H9 (cell line): ENCODE results near the gene KLRC4. TPM values are rescaled to one million over a fixed set of nuclear protein-coding genes. Genes with fewer than 3 reads are reported as not detected.

Source experiments
- DNase-seq: peaks from one replicate; pipeline ENCODE4 v3.0.0-alpha.2; 2017
- H2AFZ ChIP-seq: one replicate; pipeline ENCODE4 v1.6.1; 2013; ENCODE audit warnings: mild to moderate bottlenecking, low read length, control low read depth, moderate library complexity
- H2AK5ac ChIP-seq: 2 replicates; pipeline ENCODE4 v1.6.1; 2013; ENCODE audit warnings: low read length, control low read depth, mixed read lengths; ENCODE audit not compliant: insufficient read length
- H2BK120ac ChIP-seq: one replicate; pipeline ENCODE4 v1.6.1; 2013; ENCODE audit warnings: low read depth, mild to moderate bottlenecking, low read length, control low read depth, inconsistent platforms; ENCODE audit not compliant: poor library complexity, severe bottlenecking
- H2BK12ac ChIP-seq: 2 replicates; pipeline ENCODE4 v1.6.1; 2013; ENCODE audit warnings: low read length, control low read depth, mixed read lengths, low read depth; ENCODE audit not compliant: insufficient read length
- H2BK15ac ChIP-seq: 2 replicates; pipeline ENCODE4 v1.6.1; 2013; ENCODE audit warnings: low read depth, low read length, control low read depth
- H2BK20ac ChIP-seq: one replicate; pipeline ENCODE4 v1.6.1; 2013; ENCODE audit warnings: low read depth, mild to moderate bottlenecking, low read length, control low read depth, inconsistent platforms; ENCODE audit not compliant: poor library complexity, severe bottlenecking
- H2BK5ac ChIP-seq: 2 replicates; pipeline ENCODE4 v1.6.1; 2013; ENCODE audit warnings: low read length, control low read depth, mixed read lengths; ENCODE audit not compliant: insufficient read length
- H3K14ac ChIP-seq: 2 replicates; pipeline ENCODE4 v1.6.1; 2013; ENCODE audit warnings: low read length, control low read depth; ENCODE audit not compliant: insufficient read depth
- H3K18ac ChIP-seq: 2 replicates; pipeline ENCODE4 v1.6.1; 2013; ENCODE audit warnings: low read depth, mild to moderate bottlenecking, mixed read lengths, low read length, control low read depth; ENCODE audit not compliant: insufficient read length
- H3K23ac ChIP-seq: 2 replicates; pipeline ENCODE4 v1.6.1; 2013; ENCODE audit warnings: low read length, control low read depth, mixed read lengths, low read depth; ENCODE audit not compliant: insufficient read length
- H3K23me2 ChIP-seq: 2 replicates; pipeline ENCODE4 v1.6.1; 2013; ENCODE audit warnings: low read depth, mild to moderate bottlenecking, mixed read lengths, low read length, control low read depth; ENCODE audit not compliant: insufficient read length, poor library complexity, severe bottlenecking
- H3K27ac ChIP-seq: 2 replicates; pipeline ENCODE4 v1.5.1; 2013; ENCODE audit warnings: low read length, control low read depth, mixed read lengths, low read depth; ENCODE audit not compliant: insufficient read length
- H3K27me3 ChIP-seq: 2 replicates; pipeline ENCODE4 v1.6.1; 2013; ENCODE audit warnings: low read length, control low read depth, inconsistent platforms; ENCODE audit not compliant: insufficient read depth
- H3K4ac ChIP-seq: 2 replicates; pipeline ENCODE4 v1.6.1; 2013; ENCODE audit warnings: low read depth, mild to moderate bottlenecking, control low read depth, inconsistent platforms, low read length, moderate library complexity
- H3K4me1 ChIP-seq: 2 replicates; pipeline ENCODE4 v1.6.1; 2013; ENCODE audit warnings: low read length, control low read depth, inconsistent platforms; ENCODE audit not compliant: insufficient read depth
- H3K4me2 ChIP-seq: 2 replicates; pipeline ENCODE4 v1.6.1; 2013; ENCODE audit warnings: low read length, control low read depth, mixed read lengths; ENCODE audit not compliant: insufficient read length, insufficient read depth
- H3K56ac ChIP-seq: 2 replicates; pipeline ENCODE4 v1.6.1; 2013; ENCODE audit warnings: low read depth, mild to moderate bottlenecking, mixed read lengths, low read length, control low read depth; ENCODE audit not compliant: insufficient read length
- H3K79me1 ChIP-seq: 2 replicates; pipeline ENCODE4 v1.6.1; 2013; ENCODE audit warnings: low read depth, mild to moderate bottlenecking, moderate library complexity, low read length, control low read depth, inconsistent platforms; ENCODE audit not compliant: insufficient read depth, poor library complexity, severe bottlenecking
- H3K79me2 ChIP-seq: 2 replicates; pipeline ENCODE4 v1.6.1; 2013; ENCODE audit warnings: low read length, control low read depth, inconsistent platforms; ENCODE audit not compliant: insufficient read depth
- H3K9ac ChIP-seq: 2 replicates; pipeline ENCODE4 v1.6.1; 2013; ENCODE audit warnings: low read length, control low read depth, mixed read lengths; ENCODE audit not compliant: insufficient read length; ENCODE audit errors: extremely low read depth
- H3K9me3 ChIP-seq: one replicate; pipeline ENCODE4 v1.6.1; 2013; ENCODE audit warnings: low read depth, low read length, inconsistent platforms; ENCODE audit not compliant: control insufficient read depth
- H3T11ph ChIP-seq: one replicate; pipeline ENCODE4 v1.6.1; 2013; ENCODE audit warnings: mild to moderate bottlenecking, low read length, control low read depth, inconsistent platforms
- H4K20me1 ChIP-seq: one replicate; pipeline ENCODE4 v1.6.1; 2013; ENCODE audit not compliant: control insufficient read depth, insufficient read length, insufficient read depth
- H4K5ac ChIP-seq: 2 replicates; pipeline ENCODE4 v1.6.1; 2013; ENCODE audit warnings: low read depth, mild to moderate bottlenecking, mixed read lengths, low read length, control low read depth; ENCODE audit not compliant: insufficient read length
- H4K8ac ChIP-seq: replicated peaks from 2 replicates; pipeline ENCODE4 v1.6.1; 2013; ENCODE audit warnings: low read length, control low read depth, mixed read lengths, low read depth; ENCODE audit not compliant: insufficient read length
- H4K91ac ChIP-seq: 2 replicates; pipeline ENCODE4 v1.6.1; 2013; ENCODE audit warnings: low read depth, mild to moderate bottlenecking, moderate library complexity, mixed read lengths, low read length, control low read depth; ENCODE audit not compliant: insufficient read length
- H3K27ac Mint-ChIP-seq, 3 experiments: 2 replicates in 2 of 3; 3 replicates in 1 of 3; pipeline ENCODE4 v1.8.0; 2020 to 2021; ENCODE audit warnings: mixed read lengths in 3 of 3, mild to moderate bottlenecking in 1 of 3, moderate library complexity in 1 of 3
- H3K27me3 Mint-ChIP-seq: 2 replicates; pipeline ENCODE4 v1.8.0; 2021; ENCODE audit warnings: low read depth, mild to moderate bottlenecking, moderate library complexity, mixed read lengths
- H3K36me3 Mint-ChIP-seq, 3 experiments: 2 replicates in 2 of 3; 3 replicates in 1 of 3; pipeline ENCODE4 v1.8.0; 2020 to 2021; ENCODE audit warnings: low read depth in 3 of 3, mixed read lengths in 3 of 3; ENCODE audit not compliant: insufficient read depth in 1 of 3
- H3K4me1 Mint-ChIP-seq, 2 experiments: 2 replicates each; pipeline ENCODE4 v1.8.0; 2020; ENCODE audit warnings: mixed read lengths in 2 of 2
- H3K4me3 Mint-ChIP-seq, 2 experiments: 2 replicates in 1 of 2; 3 replicates in 1 of 2; pipeline ENCODE4 v1.8.0; 2020 to 2021; ENCODE audit warnings: mild to moderate bottlenecking in 2 of 2, mixed read lengths in 2 of 2, moderate library complexity in 1 of 2
- H3K9me3 Mint-ChIP-seq, 2 experiments: 2 replicates in 1 of 2; 3 replicates in 1 of 2; pipeline ENCODE4 v1.8.0; 2020; ENCODE audit warnings: mild to moderate bottlenecking in 2 of 2, mixed read lengths in 2 of 2, moderate library complexity in 1 of 2
- CTCF ChIP-seq: fragments of 200-600 bp; sonication (generic); conservative IDR thresholded peaks from 3 replicates; pipeline ENCODE4 v1.8.0; 2021; ENCODE audit warnings: antibody characterized with exemption, mild to moderate bottlenecking
- WGBS: extraction: QIAGEN DNeasy Blood & Tissue Kit; methylation state at CpG from one replicate; pipeline ENCODE4 v1.1.7; 2013; ENCODE audit warnings: missing lambda C conversion rate, low lambda C conversion rate, mixed read lengths; ENCODE audit not compliant: insufficient read length; ENCODE audit errors: extremely low coverage; 5-methylcytosine and 5-hydroxymethylcytosine counted together
- total RNA-seq: library from RNA; stranded (reverse); gene quantifications from 2 replicates; pipeline ENCODE4 v1.2.1, GENCODE V29; 2021

KLRC4 gene
- total RNA-seq, 1 experiment from 2014 or later = not detected

GRCh38 chr12:10386857-10387256 lies 22.7 kb downstream of the KLRC4 start:
- Histone ChIP-seq H3T11ph (no peak overlapping the region), H3K23me2 (no peaks in the 10 kb centered on the region), H2AFZ (no peak overlapping the region), H3K27me3 (no peaks in the 10 kb centered on the region), H2BK20ac (no peak overlapping the region), H2BK15ac (no peak overlapping the region), H3K4ac (no peak overlapping the region), H4K5ac (no peak overlapping the region), H4K91ac (no peak overlapping the region), H3K9me3 (no peaks in the 10 kb centered on the region), H2BK120ac (no peak overlapping the region), H4K8ac (no peak overlapping the region), H3K27ac (no peak overlapping the region), H3K79me1 (no peaks in the 10 kb centered on the region), H2BK12ac (no peak overlapping the region), H3K79me2 (no peaks in the 10 kb centered on the region), H3K4me2 (no peak overlapping the region), H3K18ac (no peak overlapping the region), H3K14ac (no peak overlapping the region), H4K20me1 (no peaks in the 10 kb centered on the region), H3K4me1 (no peaks in the 10 kb centered on the region), H3K23ac (no peak overlapping the region), H2AK5ac (no peak overlapping the region), H3K9ac (no peak overlapping the region), H3K56ac (no peak overlapping the region), H2BK5ac (no peak overlapping the region)
- WGBS = no CpG with 5 or more reads among the region's 1 CpG
- no peak for TF ChIP-seq CTCF
- no peak for DNase-seq
- peaks cover 1 to 4% of the 10 kb centered on the region in 2 experiments; a peak in 2 of 5 replicates for H3K9me3 Mint-ChIP-seq
- no peaks in the 10 kb centered on the region for H3K4me1 Mint-ChIP-seq
- no peak overlapping the region for H3K4me3 Mint-ChIP-seq
- H3K36me3 Mint-ChIP-seq = no peaks in the 10 kb centered on the region
- H3K27ac Mint-ChIP-seq = no peak overlapping the region
- no peaks in the 10 kb centered on the region for H3K27me3 Mint-ChIP-seq
